Thyroid gland (tissue), 4 donors: ENCODE measurements around the gene PLXNB2. TPM values are rescaled to one million over a fixed set of nuclear protein-coding genes. Genes with fewer than 3 reads are reported as not detected.

Source experiments
- DNase-seq, 2 donors: peaks; one replicate each; pipeline ENCODE4 v3.0.0-alpha.2; 2019
- H3K27ac ChIP-seq, 3 donors: fragments of 200-600 bp; sonication (generic); 1 replicate in 2 of 3; 2 replicates in 1 of 3; pipeline ENCODE4 v1.5.1; 2016 to 2019; ENCODE audit warnings: mild to moderate bottlenecking in 1 of 3, moderate library complexity in 1 of 3
- H3K27me3 ChIP-seq: fragments of 200-600 bp; sonication (generic); one replicate; pipeline ENCODE4 v1.5.1; 2019
- H3K36me3 ChIP-seq, 2 donors: fragments of 200-600 bp; sonication (generic); one replicate each; pipeline ENCODE4 v1.5.1; 2016 to 2019
- H3K4me1 ChIP-seq, 2 donors: fragments of 200-600 bp; sonication (generic); one replicate each; pipeline ENCODE4 v1.5.1; 2017 to 2019
- H3K4me3 ChIP-seq, 3 donors: fragments of 200-600 bp; sonication (generic); replicated peaks in 1 of 3; 1 replicate in 2 of 3; 2 replicates in 1 of 3; pipeline ENCODE4 v1.5.1; 2016; ENCODE audit warnings: mild to moderate bottlenecking in 1 of 3
- H3K9me3 ChIP-seq: fragments of 200-600 bp; sonication (generic); one replicate; pipeline ENCODE4 v1.5.1; 2017
- CTCF ChIP-seq, 6 experiments: fragments of 200-600 bp in 3 of 6; fragments of 450-650 bp in 3 of 6; sonication (generic) in 3 of 6; IDR thresholded peaks; one replicate each; pipeline ENCODE4 v1.5.1; 2016 to 2019; ENCODE audit warnings: antibody characterized with exemption in 6 of 6, mild to moderate bottlenecking in 2 of 6, inconsistent platforms in 1 of 6, moderate library complexity in 1 of 6
- POLR2A ChIP-seq, 2 donors: fragments of 450-650 bp; IDR thresholded peaks; one replicate each; pipeline ENCODE4 v1.6.1; 2017; ENCODE audit warnings: antibody characterized with exemption in 2 of 2, mild to moderate bottlenecking in 2 of 2, moderate library complexity in 1 of 2
- WGBS, 2 donors: methylation state at CpG; one replicate each; pipeline ENCODE4 v1.1.5; 2017; 5-methylcytosine and 5-hydroxymethylcytosine counted together
- intact Hi-C: fragments of 100-400 bp; cut with DNase I; formaldehyde crosslinking; loops from one replicate; pipeline ENCODE4 v1.15.1; 2023
- total RNA-seq, 4 donors: library from RNA; depleted of rRNA; stranded (reverse); fragments of >200 nt; gene quantifications; one replicate each; pipeline ENCODE4 v1.2.3, GENCODE V29; 2016

Gene PLXNB2
- total RNA-seq, 4 donors from 2014 or later, result 143 to 266 (median 215) TPM

- intact Hi-C loops, result loop anchor here (10.0 kb wide), 1 partner anchor 256 kb away; the partner anchor contains the start of genes LMF2 and NCAPH2
- WGBS, 2 donors, result 90 to 93% methylated on average over 3 to 4 of the region's 29 CpGs
- no peaks in the 10 kb centered on the region for H3K27me3 ChIP-seq
- peaks cover 23 to 34% of the 10 kb centered on the region in 2 donors for H3K4me1 ChIP-seq
- H3K27ac ChIP-seq, result no peak overlapping the region
- no peak for DNase-seq
- no peak for TF ChIP-seq POLR2A (IDR thresholded peaks at IDR 0.05)
- H3K4me3 ChIP-seq, result no peak overlapping the region
- H3K9me3 ChIP-seq, result no peaks in the 10 kb centered on the region
- H3K36me3 ChIP-seq, result peaks cover 0 to 4% of the 10 kb centered on the region in 2 donors
Observed at GRCh38 chr22:50248196-50249081, 59.0 kb downstream of the PLXNB2 start.

GRCh38 chr22:50247748-50248147 is 59.7 kb downstream of the PLXNB2 start:
- 66 to 74% methylated on average over 9 to 11 of the region's 16 CpGs for WGBS, 2 donors
- peaks cover 29 to 39% of the 10 kb centered on the region in 2 donors for H3K4me1 ChIP-seq
- no peak overlapping the region for H3K4me3 ChIP-seq
- no peak for DNase-seq
- no peak overlapping the region for H3K27ac ChIP-seq
- no peaks in the 10 kb centered on the region for H3K9me3 ChIP-seq
- intact Hi-C loops, result loop anchor here (10.0 kb wide), 1 partner anchor 257 kb away; the partner anchor contains the start of genes LMF2 and NCAPH2
- H3K36me3 ChIP-seq, result peaks cover 0 to 4% of the 10 kb centered on the region in 2 donors
- no peaks in the 10 kb centered on the region for H3K27me3 ChIP-seq
- TF ChIP-seq CTCF (IDR thresholded peaks at IDR 0.05) (no peak), POLR2A (IDR thresholded peaks at IDR 0.05) (no peak)

GRCh38 chr22:50246242-50247175 is 60.9 kb downstream of the PLXNB2 start:
- Histone ChIP-seq H3K4me1 (peaks cover 39 to 48% of the 10 kb centered on the region in 2 donors), H3K27me3 (no peaks in the 10 kb centered on the region), H3K27ac (no peak overlapping the region), H3K36me3 (peaks cover 0 to 4% of the 10 kb centered on the region in 2 donors), H3K4me3 (no peak overlapping the region), H3K9me3 (no peaks in the 10 kb centered on the region)
- intact Hi-C loops, result loop anchor here (10.0 kb wide), 1 partner anchor 258 kb away; the partner anchor contains the start of genes LMF2 and NCAPH2
- 90 to 92% methylated on average over 15 to 19 of the region's 20 CpGs for WGBS, 2 donors
- no peak for TF ChIP-seq CTCF (IDR thresholded peaks at IDR 0.05)
- no peak for TF ChIP-seq POLR2A (IDR thresholded peaks at IDR 0.05)
- DNase-seq, result no peak

- DNase-seq, result peak in 1 of 2 donors; percentile 12
- TF ChIP-seq POLR2A (IDR thresholded peaks at IDR 0.05), result no peak
- TF ChIP-seq CTCF (IDR thresholded peaks at IDR 0.05), result no peak
Observed at GRCh38 chr22:50245214-50246072, 62.0 kb downstream of the PLXNB2 start.

More at GRCh38 chr22:50245214-50246072, 62.0 kb downstream of the PLXNB2 start:
- peak overlapping the region; percentile 46 to 83 (median 68) for H3K27ac ChIP-seq
- H3K4me3 ChIP-seq, result peak overlapping the region; percentile 77 to 100 (median 86)
- H3K4me1 ChIP-seq, result peaks cover 40 to 51% of the 10 kb centered on the region in 2 donors
- H3K36me3 ChIP-seq, result peaks cover 0 to 4% of the 10 kb centered on the region in 2 donors
- no peaks in the 10 kb centered on the region for H3K27me3 ChIP-seq
- intact Hi-C loops, result loop anchor here (10.0 kb wide), 1 partner anchor 259 kb away; the partner anchor contains the start of genes LMF2 and NCAPH2
- WGBS, 2 donors, result 21 to 54% methylated on average over 8 to 28 of the region's 53 CpGs
- H3K9me3 ChIP-seq, result no peaks in the 10 kb centered on the region
